Loucy (cell line): ENCODE data around the gene TMEM204.

Experiments used
- H2AFZ ChIP-seq: fragments of 200-600 bp; sonication (generic); 2 replicates; pipeline ENCODE4 v1.6.0; 2016; ENCODE audit warnings: antibody characterized with exemption, mild to moderate bottlenecking, low read length, moderate library complexity
- H3F3A ChIP-seq: fragments of 200-600 bp; 2 replicates; pipeline ENCODE4 v1.6.0; 2016; ENCODE audit warnings: antibody characterized with exemption, low read depth, mild to moderate bottlenecking
- H3K27me3 ChIP-seq: fragments of 200-600 bp; sonication (generic); 2 replicates; pipeline ENCODE4 v1.6.1; 2014; ENCODE audit warnings: low read length, mild to moderate bottlenecking; ENCODE audit not compliant: insufficient read depth, poor library complexity, severe bottlenecking
- H3K36me3 ChIP-seq: fragments of 200-600 bp; sonication (generic); 2 replicates; pipeline ENCODE4 v1.6.1; 2016; ENCODE audit warnings: low read length; ENCODE audit not compliant: insufficient read depth
- H3K4me1 ChIP-seq: fragments of 200-600 bp; sonication (generic); 2 replicates; pipeline ENCODE4 v1.5.1; 2014; ENCODE audit warnings: low read length, mild to moderate bottlenecking; ENCODE audit not compliant: insufficient read depth, poor library complexity, severe bottlenecking
- H3K4me2 ChIP-seq: fragments of 200-600 bp; sonication (generic); 2 replicates; pipeline ENCODE4 v1.6.0; 2014; ENCODE audit warnings: antibody characterized with exemption, low read length, low read depth, mild to moderate bottlenecking; ENCODE audit not compliant: poor library complexity, severe bottlenecking
- H3K4me3 ChIP-seq: fragments of 200-600 bp; sonication (generic); 2 replicates; pipeline ENCODE4 v1.5.1; 2014; ENCODE audit warnings: low read length, mild to moderate bottlenecking, mixed read lengths; ENCODE audit not compliant: poor library complexity, severe bottlenecking
- H3K79me2 ChIP-seq: fragments of 200-600 bp; sonication (generic); 2 replicates; pipeline ENCODE4 v1.6.1; 2014; ENCODE audit warnings: low read length; ENCODE audit not compliant: insufficient read depth
- H3K9ac ChIP-seq: fragments of 200-600 bp; sonication (generic); 2 replicates; pipeline ENCODE4 v1.6.0; 2014; ENCODE audit warnings: mild to moderate bottlenecking, low read depth, low read length, moderate library complexity; ENCODE audit not compliant: poor library complexity, severe bottlenecking
- H3K9me2 ChIP-seq: fragments of 200-600 bp; sonication (generic); replicated peaks from 2 replicates; pipeline ENCODE4 v1.6.1; 2016; ENCODE audit warnings: low read depth, low read length, mixed read lengths
- H3K9me3 ChIP-seq: fragments of 200-600 bp; sonication (generic); 2 replicates; pipeline ENCODE4 v1.6.1; 2014; ENCODE audit warnings: mild to moderate bottlenecking, antibody characterized with exemption, low read length, low read depth; ENCODE audit not compliant: insufficient read depth
- H4K20me1 ChIP-seq: fragments of 200-600 bp; sonication (generic); 2 replicates; pipeline ENCODE4 v1.6.0; 2014; ENCODE audit warnings: antibody characterized with exemption, low read length, mild to moderate bottlenecking; ENCODE audit not compliant: insufficient read depth, poor library complexity, severe bottlenecking
- CTCF ChIP-seq: fragments of 200-600 bp; sonication (generic); conservative IDR thresholded peaks from 2 replicates; pipeline ENCODE4 v1.5.1; 2014; ENCODE audit warnings: mild to moderate bottlenecking, antibody characterized with exemption, low read length
- EZH2phosphoT487 ChIP-seq: fragments of 200-600 bp; IDR thresholded peaks from 2 replicates; pipeline ENCODE4 v1.6.1; 2018; ENCODE audit warnings: antibody characterized with exemption, mild to moderate bottlenecking, moderate library complexity, borderline replicate concordance

The TMEM204 gene

GRCh38 chr16:1560153-1560552 lies 26.7 kb downstream of the TMEM204 start:
- Histone ChIP-seq H3K4me3 (no peak overlapping the region), H3K4me1 (peaks cover 10% of the 10 kb centered on the region), H2AFZ (no peak overlapping the region), H3K9me3 (no peaks in the 10 kb centered on the region), H3F3A (no peaks in the 10 kb centered on the region), H3K9ac (no peak overlapping the region), H3K4me2 (peak overlapping the region; percentile 28), H3K36me3 (no peaks in the 10 kb centered on the region), H3K27me3 (no peaks in the 10 kb centered on the region), H3K9me2 (no peaks in the 10 kb centered on the region), H4K20me1 (no peaks in the 10 kb centered on the region), H3K79me2 (no peaks in the 10 kb centered on the region)
- no peak for TF ChIP-seq EZH2phosphoT487
- no peak for TF ChIP-seq CTCF

- no peaks in the 10 kb centered on the region for H3K9me2 ChIP-seq
- no peak overlapping the region for H2AFZ ChIP-seq
- H3K4me3 ChIP-seq = no peak overlapping the region
- no peak overlapping the region for H3K4me2 ChIP-seq
- no peaks in the 10 kb centered on the region for H3K9me3 ChIP-seq
- no peaks in the 10 kb centered on the region for H3K36me3 ChIP-seq
- TF ChIP-seq CTCF = no peak
- TF ChIP-seq EZH2phosphoT487 = no peak
- H3K27me3 ChIP-seq = no peaks in the 10 kb centered on the region
- no peak overlapping the region for H3K9ac ChIP-seq
- no peaks in the 10 kb centered on the region for H3F3A ChIP-seq
- H4K20me1 ChIP-seq = no peaks in the 10 kb centered on the region
- peaks cover 10% of the 10 kb centered on the region for H3K4me1 ChIP-seq
- no peaks in the 10 kb centered on the region for H3K79me2 ChIP-seq
Measured at GRCh38 chr16:1560866-1561265, 27.4 kb downstream of the TMEM204 start.

- Histone ChIP-seq H3K4me2 (no peak overlapping the region), H3K27me3 (no peaks in the 10 kb centered on the region), H3K36me3 (no peaks in the 10 kb centered on the region), H2AFZ (no peak overlapping the region), H3K9me2 (no peaks in the 10 kb centered on the region), H3K9me3 (no peaks in the 10 kb centered on the region), H4K20me1 (no peaks in the 10 kb centered on the region), H3K79me2 (no peaks in the 10 kb centered on the region), H3K4me3 (no peak overlapping the region), H3K4me1 (peaks cover 10% of the 10 kb centered on the region), H3F3A (no peaks in the 10 kb centered on the region), H3K9ac (no peak overlapping the region)
- TF ChIP-seq EZH2phosphoT487 (no peak), CTCF (no peak)
Measured at GRCh38 chr16:1561266-1561665, 27.8 kb downstream of the TMEM204 start.
